ENCODE results near the gene TES.

DNA sequence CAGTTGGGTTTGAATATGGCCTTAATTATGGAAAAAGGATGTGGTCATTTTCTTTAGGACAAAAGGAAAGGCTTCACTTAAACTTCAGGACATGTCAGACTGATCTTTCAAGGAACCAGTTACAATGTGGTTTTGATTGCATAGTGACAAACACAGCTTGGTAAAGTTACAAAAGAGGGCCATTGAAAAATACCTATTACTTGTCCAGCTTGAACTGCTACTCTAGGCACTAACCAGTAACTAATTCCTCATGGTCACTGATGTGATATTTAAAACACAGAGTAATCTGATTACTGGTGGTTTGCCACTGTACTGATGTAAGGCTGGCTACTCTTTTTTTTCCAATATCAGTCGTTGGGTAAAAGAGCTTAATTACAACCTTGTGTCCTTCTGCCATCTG is 22.6 kb downstream of the TES start:
- TF ChIP-seq, protein P1, sequence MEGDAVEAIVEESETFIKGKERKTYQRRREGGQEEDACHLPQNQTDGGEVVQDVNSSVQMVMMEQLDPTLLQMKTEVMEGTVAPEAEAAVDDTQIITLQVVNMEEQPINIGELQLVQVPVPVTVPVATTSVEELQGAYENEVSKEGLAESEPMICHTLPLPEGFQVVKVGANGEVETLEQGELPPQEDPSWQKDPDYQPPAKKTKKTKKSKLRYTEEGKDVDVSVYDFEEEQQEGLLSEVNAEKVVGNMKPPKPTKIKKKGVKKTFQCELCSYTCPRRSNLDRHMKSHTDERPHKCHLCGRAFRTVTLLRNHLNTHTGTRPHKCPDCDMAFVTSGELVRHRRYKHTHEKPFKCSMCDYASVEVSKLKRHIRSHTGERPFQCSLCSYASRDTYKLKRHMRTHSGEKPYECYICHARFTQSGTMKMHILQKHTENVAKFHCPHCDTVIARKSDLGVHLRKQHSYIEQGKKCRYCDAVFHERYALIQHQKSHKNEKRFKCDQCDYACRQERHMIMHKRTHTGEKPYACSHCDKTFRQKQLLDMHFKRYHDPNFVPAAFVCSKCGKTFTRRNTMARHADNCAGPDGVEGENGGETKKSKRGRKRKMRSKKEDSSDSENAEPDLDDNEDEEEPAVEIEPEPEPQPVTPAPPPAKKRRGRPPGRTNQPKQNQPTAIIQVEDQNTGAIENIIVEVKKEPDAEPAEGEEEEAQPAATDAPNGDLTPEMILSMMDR (IDR thresholded peaks at IDR 0.05; ENCODE audit: low read depth, low read length) = no peak
- TF ChIP-seq EZH2phosphoT487 (IDR thresholded peaks at IDR 0.05; ENCODE audit: low read depth) = no peak
